ENCODE results near the gene CRKL.

The CRKL gene

DNA sequence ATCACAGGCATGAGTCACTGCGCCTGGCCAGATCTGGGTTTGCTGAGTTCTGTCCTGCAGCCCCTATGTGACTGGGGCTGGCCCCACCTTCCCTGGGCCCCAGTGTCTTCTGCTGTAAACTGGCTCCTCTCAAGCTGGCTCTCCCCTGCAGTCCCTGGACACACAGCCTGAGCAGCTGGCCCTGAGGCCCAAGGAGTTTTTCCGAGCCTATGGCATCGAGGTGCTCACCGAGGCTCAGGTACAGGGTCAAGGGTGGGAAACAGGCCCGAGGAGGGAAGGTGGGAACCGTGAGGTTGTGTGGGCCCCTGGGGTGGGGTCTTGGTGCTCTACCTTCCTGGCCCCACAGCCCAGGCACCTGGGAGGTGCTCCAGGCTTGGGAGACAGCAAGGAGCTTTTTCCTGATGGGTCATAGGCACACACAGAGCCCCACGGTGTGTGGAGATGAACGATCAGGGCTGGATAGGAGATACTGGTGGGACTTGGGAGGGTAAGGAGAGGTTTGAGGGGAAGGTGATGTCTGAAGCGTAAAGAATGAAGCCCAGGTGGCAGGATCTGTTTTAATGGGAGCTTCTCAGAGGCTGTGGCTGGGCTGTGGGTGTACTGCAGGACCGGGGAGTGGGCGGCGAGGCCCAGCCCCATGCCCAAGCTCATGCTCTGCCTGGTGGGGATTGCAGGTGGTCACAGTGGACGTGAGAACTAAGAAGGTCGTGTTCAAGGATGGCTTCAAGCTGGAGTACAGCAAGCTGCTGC, 58.5 kb downstream of the CRKL start:
- H3K27ac ChIP-seq, result no peak overlapping the region
- TF ChIP-seq, protein P1, sequence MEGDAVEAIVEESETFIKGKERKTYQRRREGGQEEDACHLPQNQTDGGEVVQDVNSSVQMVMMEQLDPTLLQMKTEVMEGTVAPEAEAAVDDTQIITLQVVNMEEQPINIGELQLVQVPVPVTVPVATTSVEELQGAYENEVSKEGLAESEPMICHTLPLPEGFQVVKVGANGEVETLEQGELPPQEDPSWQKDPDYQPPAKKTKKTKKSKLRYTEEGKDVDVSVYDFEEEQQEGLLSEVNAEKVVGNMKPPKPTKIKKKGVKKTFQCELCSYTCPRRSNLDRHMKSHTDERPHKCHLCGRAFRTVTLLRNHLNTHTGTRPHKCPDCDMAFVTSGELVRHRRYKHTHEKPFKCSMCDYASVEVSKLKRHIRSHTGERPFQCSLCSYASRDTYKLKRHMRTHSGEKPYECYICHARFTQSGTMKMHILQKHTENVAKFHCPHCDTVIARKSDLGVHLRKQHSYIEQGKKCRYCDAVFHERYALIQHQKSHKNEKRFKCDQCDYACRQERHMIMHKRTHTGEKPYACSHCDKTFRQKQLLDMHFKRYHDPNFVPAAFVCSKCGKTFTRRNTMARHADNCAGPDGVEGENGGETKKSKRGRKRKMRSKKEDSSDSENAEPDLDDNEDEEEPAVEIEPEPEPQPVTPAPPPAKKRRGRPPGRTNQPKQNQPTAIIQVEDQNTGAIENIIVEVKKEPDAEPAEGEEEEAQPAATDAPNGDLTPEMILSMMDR (IDR thresholded peaks at IDR 0.05), result no peak
- H3K9me3 ChIP-seq, result no peaks in the 10 kb centered on the region
- H3K27me3 ChIP-seq, result peaks cover 9% of the 10 kb centered on the region
- H3K4me1 ChIP-seq (ENCODE audit: control insufficient read depth in 1 of 2, insufficient read depth in 1 of 2, low read depth in 1 of 2, low read length in 1 of 2), result peaks cover 9 to 10% of the 10 kb centered on the region in 2 experiments
- H3K4me3 ChIP-seq (ENCODE audit: low read depth in 1 of 2, low read length in 1 of 2), result no peak overlapping the region
- H3K36me3 ChIP-seq, result no peaks in the 10 kb centered on the region

DNA sequence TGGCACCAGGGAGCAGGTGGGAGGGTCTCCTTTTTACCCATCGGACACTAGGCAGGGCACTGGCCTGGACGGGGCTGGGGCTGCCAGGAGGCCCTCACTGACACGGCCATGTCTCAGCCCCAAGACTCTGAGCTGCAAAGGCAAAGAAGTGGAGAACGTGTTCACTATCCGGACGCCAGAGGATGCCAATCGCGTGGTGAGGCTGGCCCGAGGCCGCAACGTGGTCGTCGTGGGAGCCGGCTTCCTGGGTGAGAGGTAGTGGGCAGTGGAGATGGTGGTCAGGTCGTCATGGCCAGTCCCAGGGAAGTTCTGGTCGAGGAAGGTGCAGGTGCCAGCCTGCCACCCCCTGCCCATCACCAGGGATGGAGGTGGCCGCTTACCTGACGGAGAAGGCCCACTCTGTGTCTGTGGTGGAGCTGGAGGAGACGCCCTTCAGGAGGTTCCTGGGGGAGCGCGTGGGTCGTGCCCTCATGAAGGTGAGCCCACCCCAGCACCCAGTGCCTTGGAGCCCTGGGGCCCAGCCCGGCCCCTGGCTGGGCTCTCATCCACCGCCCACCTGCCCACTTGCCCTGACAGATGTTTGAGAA, 59.2 kb downstream of the CRKL start:
- Histone ChIP-seq H3K27me3 (peaks cover 9% of the 10 kb centered on the region), H3K4me3 (ENCODE audit: low read depth in 1 of 2, low read length in 1 of 2) (no peak overlapping the region)
- TF ChIP-seq, protein P1 (IDR thresholded peaks at IDR 0.05), result no peak

DNA sequence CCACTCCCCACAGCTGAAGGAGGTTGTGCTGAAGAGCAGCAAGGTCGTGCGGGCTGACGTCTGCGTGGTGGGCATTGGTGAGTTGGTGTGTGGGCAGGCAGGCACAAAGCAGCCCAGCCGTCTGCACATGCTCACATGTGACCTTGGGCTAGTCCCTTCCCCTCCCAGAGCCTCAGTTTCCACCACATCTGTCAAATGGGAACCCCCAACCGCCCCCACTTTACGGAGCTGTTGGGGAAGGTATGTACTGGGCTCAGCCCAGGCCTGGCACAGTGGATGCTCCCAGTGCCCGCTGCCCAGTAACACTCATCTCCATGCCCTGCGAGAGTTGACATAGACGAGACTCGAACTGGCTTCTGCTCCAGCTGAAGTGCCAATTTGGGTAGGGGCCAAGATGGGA, 59.8 kb downstream of the CRKL start:
- Histone ChIP-seq H3K27ac (no peak overlapping the region), H3K36me3 (no peaks in the 10 kb centered on the region), H3K4me1 (ENCODE audit: control insufficient read depth in 1 of 2, insufficient read depth in 1 of 2, low read depth in 1 of 2, low read length in 1 of 2) (peaks cover 18 to 20% of the 10 kb centered on the region in 2 experiments), H3K4me3 (ENCODE audit: low read depth in 1 of 2, low read length in 1 of 2) (no peak overlapping the region), H3K27me3 (peaks cover 9% of the 10 kb centered on the region), H3K9me3 (no peaks in the 10 kb centered on the region)
- TF ChIP-seq, protein P1 (IDR thresholded peaks at IDR 0.05), result no peak

More for the DNA sequence above, 59.2 kb downstream of the CRKL start:
- no peak overlapping the region for H3K27ac ChIP-seq
- H3K9me3 ChIP-seq, result no peaks in the 10 kb centered on the region
- H3K4me1 ChIP-seq (ENCODE audit: control insufficient read depth in 1 of 2, insufficient read depth in 1 of 2, low read depth in 1 of 2, low read length in 1 of 2), result peaks cover 13 to 15% of the 10 kb centered on the region in 2 experiments
- no peaks in the 10 kb centered on the region for H3K36me3 ChIP-seq

DNA sequence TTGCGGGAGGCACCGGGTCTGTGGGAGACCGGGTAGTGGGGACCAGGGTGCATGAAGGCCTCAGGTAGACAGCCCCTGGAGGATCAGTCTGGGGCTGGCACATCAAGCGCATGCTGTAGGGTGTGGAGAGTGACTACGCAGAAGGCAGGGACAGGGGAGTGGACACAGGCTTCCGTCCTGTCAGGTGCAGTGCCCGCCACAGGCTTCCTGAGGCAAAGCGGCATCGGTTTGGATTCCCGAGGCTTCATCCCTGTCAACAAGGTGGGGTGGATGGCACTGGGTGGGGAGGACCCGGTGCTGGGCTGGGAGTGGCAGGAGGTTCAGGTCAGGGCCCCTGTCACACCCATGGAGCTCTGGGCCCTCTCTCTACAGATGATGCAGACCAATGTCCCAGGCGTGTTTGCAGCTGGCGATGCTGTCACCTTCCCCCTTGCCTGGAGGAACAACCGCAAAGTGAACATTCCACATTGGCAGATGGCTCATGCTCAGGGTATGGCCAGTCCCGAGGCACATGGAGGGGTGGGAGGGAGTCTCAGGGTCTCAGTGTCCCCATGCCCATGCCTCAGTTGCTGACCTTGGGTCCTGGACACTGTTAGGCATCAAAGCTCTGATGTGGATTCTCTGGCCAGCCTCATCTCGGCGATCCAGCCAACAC, 60.4 kb downstream of the CRKL start:
- H3K4me1 ChIP-seq (ENCODE audit: control insufficient read depth in 1 of 2, insufficient read depth in 1 of 2, low read depth in 1 of 2, low read length in 1 of 2), result peaks cover 22 to 24% of the 10 kb centered on the region in 2 experiments
- H3K9me3 ChIP-seq, result no peaks in the 10 kb centered on the region
- no peak overlapping the region for H3K4me3 ChIP-seq (ENCODE audit: low read depth in 1 of 2, low read length in 1 of 2)
- no peak overlapping the region for H3K27ac ChIP-seq
- H3K27me3 ChIP-seq, result peaks cover 9% of the 10 kb centered on the region
- no peaks in the 10 kb centered on the region for H3K36me3 ChIP-seq
- TF ChIP-seq, protein P1 (IDR thresholded peaks at IDR 0.05), result no peak

DNA sequence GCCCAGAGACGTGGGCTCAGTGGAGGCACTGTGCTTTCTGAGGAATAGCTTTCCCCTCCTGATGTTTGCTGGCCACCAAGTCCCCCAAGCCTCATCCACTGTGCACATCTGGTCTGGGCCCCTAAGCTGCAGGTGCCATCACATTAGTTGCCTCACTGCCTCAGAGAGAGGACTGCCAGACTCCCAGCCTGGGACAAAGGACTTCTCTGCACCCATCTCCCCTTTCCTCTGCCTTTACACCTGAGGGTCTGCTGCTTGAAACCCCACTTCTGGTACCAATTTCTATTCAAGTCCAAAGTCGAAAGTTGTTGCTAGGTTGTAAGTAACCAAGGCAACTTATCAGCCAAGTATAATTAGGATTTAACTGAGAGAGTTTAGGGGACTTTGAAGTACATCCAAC, 61.2 kb downstream of the CRKL start:
- no peaks in the 10 kb centered on the region for H3K9me3 ChIP-seq
- H3K27ac ChIP-seq, result no peak overlapping the region
- peaks cover 9% of the 10 kb centered on the region for H3K27me3 ChIP-seq
- peaks cover 27 to 29% of the 10 kb centered on the region in 2 experiments for H3K4me1 ChIP-seq (ENCODE audit: control insufficient read depth in 1 of 2, insufficient read depth in 1 of 2, low read depth in 1 of 2, low read length in 1 of 2)
- TF ChIP-seq, protein P1 (IDR thresholded peaks at IDR 0.05), result no peak
- no peaks in the 10 kb centered on the region for H3K36me3 ChIP-seq
- H3K4me3 ChIP-seq (ENCODE audit: low read depth in 1 of 2, low read length in 1 of 2), result no peak overlapping the region

All from neutrophil (primary cell).